ENCODE results near the gene ZNF701. TPM values are rescaled to one million over a fixed set of nuclear protein-coding genes. Genes with fewer than 3 reads are reported as not detected.
"Not testable (repeated sequence)": the region's sequence is repeated elsewhere in the genome, so short reads cannot be mapped to it uniquely, and the experiment has no call there.

Gene ZNF701
- total and polyA plus RNA-seq, 12 donors = 3.0 to 27.9 (median 20.1) TPM

DNA sequence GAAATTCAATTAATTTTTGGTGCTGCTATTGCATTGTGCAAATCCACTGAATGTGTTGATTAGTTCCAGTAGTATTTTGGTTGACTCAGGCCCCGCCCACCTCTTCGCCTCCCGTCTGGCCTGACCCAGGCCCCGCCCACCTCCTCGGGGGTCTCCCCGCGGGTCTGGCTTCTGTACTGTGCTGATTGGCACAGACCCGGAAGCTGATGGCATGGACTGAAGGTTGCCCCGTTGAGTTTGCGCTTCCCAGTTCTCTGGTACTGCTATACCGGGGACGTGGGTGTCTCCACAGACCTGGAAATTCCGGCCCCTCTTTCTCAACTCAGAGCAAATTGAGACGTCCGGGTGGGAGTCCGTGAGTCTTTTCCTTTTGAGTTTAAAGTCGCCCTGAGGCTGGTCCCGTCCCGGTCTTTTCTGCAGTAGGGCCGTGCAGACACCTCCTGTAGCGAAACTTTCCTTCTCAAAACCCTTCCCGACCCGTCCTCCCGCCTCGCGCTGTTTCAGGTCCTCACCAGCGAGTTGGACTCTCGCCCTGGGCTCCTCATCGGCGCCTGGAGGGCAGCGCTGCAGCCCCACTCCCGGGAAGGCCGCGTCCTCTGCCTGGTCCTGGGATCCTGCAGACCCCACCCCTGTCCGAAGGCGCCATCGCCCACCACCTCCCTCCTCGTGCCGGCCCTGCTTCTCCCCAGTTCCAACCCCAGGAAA, 14.8 kb downstream of the ZNF701 start:
- Histone ChIP-seq H3K27me3 (no peaks in the 10 kb centered on the region), H3K36me3 (peaks cover 0 to 84% (median 52%) of the 10 kb centered on the region in 9 donors), H3K27ac (peak overlapping the region in 1 of 10 donors; percentile 25), H3K4me3 (peak overlapping the region in 3 of 10 donors; percentile 35 to 48 (median 46)), H3K4me1 (peaks cover 0 to 5% (median 0%) of the 10 kb centered on the region in 9 donors), H3K9me3 (peaks cover 0 to 74% (median 0%) of the 10 kb centered on the region in 11 donors)
- DNase-seq (peak in 1 of 2 donors; percentile 18), ATAC-seq (peak in 6 of 8 donors; percentile 61 to 85 (median 74))
- WGBS, 2 donors = 22 to 29% methylated on average over 39 of the region's 39 CpGs
- intact Hi-C loops (cut with DNase I) = no loop called here
- TF ChIP-seq, protein P1, sequence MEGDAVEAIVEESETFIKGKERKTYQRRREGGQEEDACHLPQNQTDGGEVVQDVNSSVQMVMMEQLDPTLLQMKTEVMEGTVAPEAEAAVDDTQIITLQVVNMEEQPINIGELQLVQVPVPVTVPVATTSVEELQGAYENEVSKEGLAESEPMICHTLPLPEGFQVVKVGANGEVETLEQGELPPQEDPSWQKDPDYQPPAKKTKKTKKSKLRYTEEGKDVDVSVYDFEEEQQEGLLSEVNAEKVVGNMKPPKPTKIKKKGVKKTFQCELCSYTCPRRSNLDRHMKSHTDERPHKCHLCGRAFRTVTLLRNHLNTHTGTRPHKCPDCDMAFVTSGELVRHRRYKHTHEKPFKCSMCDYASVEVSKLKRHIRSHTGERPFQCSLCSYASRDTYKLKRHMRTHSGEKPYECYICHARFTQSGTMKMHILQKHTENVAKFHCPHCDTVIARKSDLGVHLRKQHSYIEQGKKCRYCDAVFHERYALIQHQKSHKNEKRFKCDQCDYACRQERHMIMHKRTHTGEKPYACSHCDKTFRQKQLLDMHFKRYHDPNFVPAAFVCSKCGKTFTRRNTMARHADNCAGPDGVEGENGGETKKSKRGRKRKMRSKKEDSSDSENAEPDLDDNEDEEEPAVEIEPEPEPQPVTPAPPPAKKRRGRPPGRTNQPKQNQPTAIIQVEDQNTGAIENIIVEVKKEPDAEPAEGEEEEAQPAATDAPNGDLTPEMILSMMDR (IDR thresholded peaks at IDR 0.05) = no peak

DNA sequence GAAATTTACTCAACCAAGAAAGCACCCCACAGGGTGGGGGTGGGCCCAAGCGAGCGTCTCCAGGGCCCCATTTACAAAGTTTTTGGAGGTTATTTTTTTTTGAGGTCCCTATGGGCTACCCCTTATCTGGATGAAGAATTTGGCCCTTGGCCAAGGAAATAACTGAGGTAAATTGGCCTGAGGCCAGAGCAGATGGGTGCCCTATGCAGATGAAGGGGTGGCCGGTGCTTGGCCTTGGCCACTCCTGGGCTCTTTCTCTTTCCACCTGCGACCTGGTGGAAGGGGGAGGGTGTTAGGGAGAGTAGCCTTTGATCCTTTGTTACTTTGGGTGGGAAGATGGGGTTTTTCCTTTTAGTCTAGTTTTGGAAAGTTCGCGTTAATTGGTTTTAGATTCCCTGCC, 15.5 kb downstream of the ZNF701 start:
- DNase-seq (no peak), ATAC-seq (peak in 1 of 8 donors; percentile 61)
- H3K4me3 ChIP-seq = peak overlapping the region in 1 of 10 donors; percentile 48
- no peak overlapping the region for H3K27ac ChIP-seq
- H3K27me3 ChIP-seq = no peaks in the 10 kb centered on the region
- peaks cover 0 to 5% (median 0%) of the 10 kb centered on the region in 9 donors for H3K4me1 ChIP-seq
- intact Hi-C loops (cut with DNase I) = no loop called here
- peaks cover 0 to 67% (median 0%) of the 10 kb centered on the region in 11 donors for H3K9me3 ChIP-seq
- H3K36me3 ChIP-seq = peaks cover 0 to 84% (median 45%) of the 10 kb centered on the region in 9 donors
- TF ChIP-seq, protein P1 (IDR thresholded peaks at IDR 0.05) = no peak
- 93 to 94% methylated on average over 6 of the region's 6 CpGs for WGBS, 2 donors

DNA sequence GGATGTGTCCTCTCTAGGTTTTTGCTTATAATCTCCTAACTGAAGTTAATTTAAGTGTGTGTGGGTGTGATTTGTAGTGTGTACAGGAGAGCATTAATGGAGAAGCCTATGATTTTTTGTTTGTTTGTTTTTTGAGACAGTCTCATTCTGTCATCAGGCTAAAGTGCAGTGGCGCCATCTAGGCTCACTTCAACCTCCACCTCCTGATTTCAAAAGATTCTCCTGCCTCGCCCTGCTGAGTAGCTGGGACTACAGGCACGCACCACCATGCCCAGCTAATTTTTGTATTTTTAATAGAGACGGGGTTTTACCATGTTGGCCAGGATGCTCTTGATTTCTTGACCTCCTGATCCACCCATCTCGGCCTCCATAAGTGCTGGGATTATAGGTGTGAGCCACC, 20.6 kb downstream of the ZNF701 start:
- intact Hi-C loops (cut with DNase I) = no loop called here

DNA sequence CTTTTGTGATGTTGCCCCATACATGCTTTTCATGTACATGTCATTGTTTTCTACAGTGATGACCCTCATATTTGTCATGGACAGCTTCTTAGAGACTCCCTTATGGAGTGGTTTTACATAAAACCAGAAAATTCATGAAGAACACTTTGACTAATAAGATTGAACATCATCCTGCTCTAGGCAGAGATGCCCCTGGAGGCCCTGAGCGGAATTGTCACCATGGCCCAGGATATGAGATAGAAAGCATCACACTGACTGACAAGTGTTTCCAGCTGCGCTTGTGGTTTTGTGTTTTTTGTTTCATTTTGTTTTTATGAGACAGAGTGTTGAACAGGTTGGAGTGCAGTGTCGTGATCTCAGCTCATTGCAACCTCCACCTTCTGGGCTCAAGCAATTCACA, 22.2 kb downstream of the ZNF701 start:
- intact Hi-C loops (cut with DNase I) = no loop called here

More for the DNA sequence above, 20.6 kb downstream of the ZNF701 start:
- H3K27ac ChIP-seq = no peak overlapping the region
- DNase-seq (no peak), ATAC-seq (no peak)
- 83 to 88% methylated on average over 5 of the region's 5 CpGs for WGBS, 2 donors
- TF ChIP-seq, protein P1 (IDR thresholded peaks at IDR 0.05) = peak in 5 of 9 donors; percentile 19 to 40 (median 28)
- H3K27me3 ChIP-seq = no peaks in the 10 kb centered on the region
- H3K4me3 ChIP-seq = no peak overlapping the region
- H3K4me1 ChIP-seq = no peaks in the 10 kb centered on the region
- peaks cover 0 to 68% (median 9%) of the 10 kb centered on the region in 9 donors for H3K36me3 ChIP-seq
- peaks cover 0 to 42% (median 0%) of the 10 kb centered on the region in 11 donors for H3K9me3 ChIP-seq

DNA sequence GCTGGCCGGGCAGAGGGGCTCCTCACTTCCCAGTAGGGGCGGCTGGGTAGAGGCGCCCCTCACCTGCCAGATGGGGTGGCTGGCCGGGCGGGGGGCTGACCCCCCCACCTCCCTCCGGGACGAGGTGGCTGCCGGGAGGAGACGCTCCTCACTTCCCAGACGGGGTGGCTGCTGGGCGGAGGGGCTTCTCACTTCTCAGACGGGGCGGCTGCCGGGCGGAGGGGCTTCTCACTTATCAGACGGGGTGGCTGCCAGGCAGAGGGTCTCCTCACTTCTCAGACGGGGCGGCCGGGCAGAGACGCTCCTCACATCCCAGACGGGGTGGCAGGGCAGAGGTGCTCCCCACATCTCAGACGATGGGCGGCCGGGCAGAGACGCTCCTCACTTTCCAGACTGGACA, 23.4 kb downstream of the ZNF701 start:
- H3K27ac ChIP-seq; H3K27me3 ChIP-seq; ATAC-seq; H3K4me1 ChIP-seq; intact Hi-C loops (cut with DNase I); DNase-seq; H3K4me3 ChIP-seq: not testable (repeated sequence)
- Histone ChIP-seq H3K9me3 (peaks cover 0 to 47% (median 0%) of the 10 kb centered on the region in 11 donors), H3K36me3 (peaks cover 0 to 70% (median 20%) of the 10 kb centered on the region in 9 donors)
- 97% methylated on average over 18 of the region's 25 CpGs; no CpG with 5 or more reads in 1 of the 2 donors for WGBS, 2 donors

More for the DNA sequence above, 22.2 kb downstream of the ZNF701 start:
- Histone ChIP-seq H3K4me3 (no peak overlapping the region), H3K36me3 (peaks cover 0 to 72% (median 20%) of the 10 kb centered on the region in 9 donors), H3K27ac (no peak overlapping the region), H3K9me3 (peaks cover 0 to 45% (median 0%) of the 10 kb centered on the region in 11 donors), H3K27me3 (no peaks in the 10 kb centered on the region), H3K4me1 (no peaks in the 10 kb centered on the region)
- TF ChIP-seq, protein P1 (IDR thresholded peaks at IDR 0.05) = no peak
- no peak for ATAC-seq
- WGBS, 2 donors = 65 to 100% methylated on average over 3 of the region's 3 CpGs
- DNase-seq = no peak

Data from heart right ventricle (tissue), 16 donors.